Tongue (tissue), 2 donors: ENCODE measurements around the gene CHKA. TPM values are rescaled to one million over a fixed set of nuclear protein-coding genes. Genes with fewer than 3 reads are reported as not detected.
"Not testable (repeated sequence)": the region's sequence is repeated elsewhere in the genome, so short reads cannot be mapped to it uniquely, and the experiment has no call there.

Source experiments
- DNase-seq: peaks from one replicate; pipeline ENCODE4 v3.0.0-alpha.2; 2015
- total RNA-seq: library from RNA; depleted of rRNA; stranded (reverse); fragments of >200 nt; gene quantifications from one replicate; pipeline ENCODE4 v1.2.3, GENCODE V29; 2014

Gene CHKA
- total RNA-seq, 1 donor from 2014 or later: 19.0 TPM

- no peak for DNase-seq
These were observed 5.1 kb downstream of the CHKA start for GRCh38 chr11:68116126-68116525.

- no peak for DNase-seq
These were observed 5.9 kb downstream of the CHKA start for GRCh38 chr11:68115285-68115684.

- DNase-seq: peak; percentile 78
These were observed 7.2 kb downstream of the CHKA start for GRCh38 chr11:68113986-68114385.

- no peak for DNase-seq
These were observed 13.5 kb downstream of the CHKA start for GRCh38 chr11:68107689-68108088.

- no peak for DNase-seq
These were observed 14.8 kb downstream of the CHKA start for GRCh38 chr11:68106165-68106940.

GRCh38 chr11:68099474-68100405, 21.4 kb downstream of the CHKA start:
- peak; percentile 31 for DNase-seq

- no peak for DNase-seq
These were observed 22.1 kb downstream of the CHKA start for GRCh38 chr11:68099057-68099456.

- no peak for DNase-seq
These were observed 24.2 kb downstream of the CHKA start for GRCh38 chr11:68096962-68097361.

GRCh38 chr11:68093565-68093964, 27.6 kb downstream of the CHKA start:
- no peak for DNase-seq

- not testable (repeated sequence) for DNase-seq
These were observed 28.2 kb downstream of the CHKA start for GRCh38 chr11:68092946-68093345.

- DNase-seq: peak; percentile 30
These were observed 28.8 kb downstream of the CHKA start for GRCh38 chr11:68092411-68092810.

- no peak for DNase-seq
These were observed 30.5 kb downstream of the CHKA start for GRCh38 chr11:68090706-68091105.

- DNase-seq: no peak
These were observed 30.9 kb downstream of the CHKA start for GRCh38 chr11:68090287-68090686.

GRCh38 chr11:68089679-68090078, 31.5 kb downstream of the CHKA start:
- DNase-seq: no peak

- DNase-seq: no peak
These were observed 37.7 kb downstream of the CHKA start for GRCh38 chr11:68083517-68083916.

GRCh38 chr11:68082481-68082880, 38.7 kb downstream of the CHKA start:
- no peak for DNase-seq

GRCh38 chr11:68081691-68082090, 39.5 kb downstream of the CHKA start:
- no peak for DNase-seq

- no peak for DNase-seq
These were observed 40.3 kb downstream of the CHKA start for GRCh38 chr11:68080860-68081259.

- DNase-seq: no peak
These were observed 43.3 kb downstream of the CHKA start for GRCh38 chr11:68077617-68078582.

GRCh38 chr11:68076371-68077042, 44.7 kb downstream of the CHKA start:
- DNase-seq: no peak

- no peak for DNase-seq
These were observed 46.4 kb downstream of the CHKA start for GRCh38 chr11:68074584-68075352.
